HuH-7.5 (cell line): ENCODE measurements around the gene KRTAP9-4.
"Not testable (repeated sequence)": the region's sequence is repeated elsewhere in the genome, so short reads cannot be mapped to it uniquely, and the experiment has no call there.

ENCODE experiments used
- DNase-seq: peaks from one replicate; pipeline ENCODE4 v3.0.0; 2011; ENCODE audit warnings: low spot score

The KRTAP9-4 gene

DNA sequence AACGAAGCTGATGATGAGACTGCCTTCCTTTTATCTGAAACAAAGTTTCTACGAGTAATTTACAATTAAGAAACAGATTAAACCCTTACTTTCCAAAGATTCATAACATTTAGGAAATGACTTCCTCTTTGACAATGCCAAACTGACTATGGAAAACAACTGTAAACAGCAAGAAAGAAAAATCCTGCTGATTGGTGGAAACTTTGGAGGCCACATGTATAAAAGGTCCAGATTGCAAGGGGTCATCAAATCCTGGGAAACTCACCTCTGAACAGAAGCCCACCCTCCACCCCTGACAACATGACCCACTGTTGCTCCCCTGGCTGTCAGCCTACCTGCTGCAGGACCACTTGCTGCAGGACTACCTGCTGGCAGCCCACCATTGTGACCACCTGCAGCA, 15.6 kb downstream of the KRTAP9-4 start, which contains the start of gene KRTAP9-6:
Gene KRTAP9-6, plus strand, starts transcription at position 301 of the 400 bp plus-strand sequence. Its CDS starts 0 bp downstream, at position 301.
- DNase-seq: no peak

DNA sequence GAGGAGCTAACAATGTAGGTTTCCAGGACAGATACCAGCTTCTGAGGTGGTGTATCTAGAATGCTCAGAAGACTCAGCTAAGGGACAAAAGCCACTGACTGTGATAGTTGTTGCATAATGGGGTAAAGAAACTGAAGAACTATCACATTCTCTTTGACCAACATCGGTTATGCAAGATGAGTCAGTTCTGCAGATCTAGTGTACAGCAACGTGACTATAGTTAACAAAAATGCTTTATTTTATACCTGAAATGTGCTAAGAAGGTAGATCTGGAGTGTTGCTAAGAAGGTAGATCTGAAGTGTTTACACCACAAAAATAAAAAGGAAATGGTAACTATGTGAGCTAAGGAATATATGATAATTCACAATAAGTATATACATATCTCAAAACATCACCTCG, 18.2 kb downstream of the KRTAP9-4 start:
- DNase-seq: no peak

- not testable (repeated sequence) for DNase-seq
Measured at GRCh38 chr17:41271323-41271722, 21.8 kb downstream of the KRTAP9-4 start.

GRCh38 chr17:41271858-41272257, 22.4 kb downstream of the KRTAP9-4 start:
- no peak for DNase-seq

- not testable (repeated sequence) for DNase-seq
Measured at GRCh38 chr17:41275648-41276190, 26.2 kb downstream of the KRTAP9-4 start, which contains the start of gene KRTAP9-7. Gene KRTAP9-7 (plus strand): TSS chr17:41275698. CDS start chr17:41275698, 0 bp downstream.

GRCh38 chr17:41278176-41278955, 28.9 kb downstream of the KRTAP9-4 start:
- DNase-seq: no peak

GRCh38 chr17:41284043-41284442, 34.6 kb downstream of the KRTAP9-4 start:
- DNase-seq: no peak

- no peak for DNase-seq
Measured at GRCh38 chr17:41284546-41284945, 35.1 kb downstream of the KRTAP9-4 start.

GRCh38 chr17:41287050-41287449, 37.6 kb downstream of the KRTAP9-4 start:
- DNase-seq: no peak

- DNase-seq: no peak
Measured at GRCh38 chr17:41294016-41294415, 44.5 kb downstream of the KRTAP9-4 start.

DNA sequence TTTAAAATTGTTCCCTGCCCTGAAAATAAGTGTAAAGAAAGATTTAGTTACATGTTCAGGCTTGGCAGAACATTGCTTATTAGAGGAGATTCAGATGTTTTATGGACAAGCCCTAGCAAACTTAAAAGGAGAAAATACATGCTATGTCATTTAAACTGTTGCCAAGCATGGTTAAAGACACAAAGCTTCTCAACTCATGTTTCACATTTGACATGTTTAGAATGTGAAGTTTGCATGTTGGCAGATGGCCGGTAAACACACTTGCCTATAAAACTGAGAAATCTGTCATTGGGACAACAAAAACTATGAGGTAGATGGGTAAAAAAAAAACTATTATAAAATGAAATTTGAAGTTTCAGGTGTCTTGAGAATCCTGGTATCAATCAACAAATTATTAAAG, 47.4 kb downstream of the KRTAP9-4 start:
- no peak for DNase-seq

DNA sequence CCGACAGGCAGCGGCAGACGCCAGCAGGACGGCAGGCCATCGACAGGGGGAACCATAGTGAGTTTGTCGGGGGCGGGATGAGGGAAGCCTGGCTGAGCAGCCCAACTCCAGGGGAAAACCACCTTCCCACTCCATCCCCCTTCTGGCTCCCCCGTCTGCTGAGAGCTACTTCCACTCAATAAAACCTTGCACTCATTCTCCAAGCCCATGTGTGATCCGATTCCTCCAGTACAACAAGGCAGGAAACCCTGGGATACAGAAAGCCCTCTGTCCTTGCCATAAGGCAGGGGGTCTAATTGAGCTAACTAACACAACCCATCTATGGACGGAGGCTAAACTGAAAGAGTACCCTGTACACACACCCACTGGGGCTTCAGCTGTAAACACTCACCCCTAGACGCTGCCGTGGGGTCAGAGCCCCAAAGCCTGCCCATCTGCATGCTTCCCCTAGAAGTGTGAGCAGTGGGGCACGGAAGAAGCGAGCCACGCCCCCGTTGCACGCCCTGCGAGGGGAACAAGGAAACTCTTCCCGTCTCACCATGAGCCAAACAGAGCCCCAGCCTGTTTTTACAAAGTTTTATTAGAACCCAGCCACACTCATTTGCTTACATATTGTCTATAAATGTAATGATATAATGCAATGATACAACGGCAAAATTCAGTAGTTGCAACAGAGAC, 49.1 kb downstream of the KRTAP9-4 start:
- no peak for DNase-seq
